Adipocyte (in vitro differentiated cells): Measurements from ENCODE around the gene ADAMTS2.

ENCODE experiments used
- DNase-seq: peaks from one replicate; pipeline ENCODE4 v3.0.0-alpha.2; 2015; ENCODE audit warnings: low read depth
- H3K27me3 ChIP-seq: replicated peaks from 2 replicates; pipeline ENCODE4 v1.7.0; 2013; ENCODE audit warnings: mild to moderate bottlenecking, low read length, moderate library complexity; ENCODE audit not compliant: control insufficient read depth, insufficient read depth
- H3K36me3 ChIP-seq: 2 replicates; pipeline ENCODE4 v1.7.0; 2013; ENCODE audit warnings: low read length, mild to moderate bottlenecking, moderate library complexity; ENCODE audit not compliant: control insufficient read depth, insufficient read depth, severe bottlenecking
- H3K4me1 ChIP-seq: 2 replicates; pipeline ENCODE4 v1.7.0; 2013; ENCODE audit warnings: mild to moderate bottlenecking, low read length, moderate library complexity; ENCODE audit not compliant: control insufficient read depth, insufficient read depth
- H3K4me3 ChIP-seq: 2 replicates; pipeline ENCODE4 v1.7.0; 2013; ENCODE audit warnings: mild to moderate bottlenecking, low read length, moderate library complexity
- H3K9ac ChIP-seq: 2 replicates; pipeline ENCODE4 v1.7.0; 2013; ENCODE audit warnings: mild to moderate bottlenecking, low read length, moderate library complexity
- H3K9me3 ChIP-seq: 2 replicates; pipeline ENCODE4 v1.7.0; 2013; ENCODE audit warnings: mild to moderate bottlenecking, low read length, moderate library complexity; ENCODE audit not compliant: control insufficient read depth

ADAMTS2 gene

DNA sequence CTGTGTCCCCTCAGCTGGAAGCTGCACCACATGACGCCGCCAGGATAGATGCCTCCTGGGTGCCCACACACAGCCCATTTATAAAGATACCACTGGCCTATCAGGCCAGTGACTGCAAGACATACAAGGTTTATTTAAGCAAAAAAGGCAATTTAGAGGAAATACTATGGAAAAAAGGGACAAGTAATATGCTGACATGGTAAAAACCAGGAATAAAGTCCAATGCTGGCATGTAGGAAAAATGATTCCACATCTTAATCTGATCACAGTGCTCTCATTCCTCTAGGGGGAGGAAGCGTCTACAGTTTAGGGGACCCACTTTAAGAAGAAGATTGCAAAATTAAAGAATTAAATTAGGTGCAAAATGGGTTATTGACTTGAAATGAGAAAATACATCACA, 205.0 kb downstream of the ADAMTS2 start:
- H3K36me3 ChIP-seq, result peaks cover 23% of the 10 kb centered on the region
- H3K4me1 ChIP-seq, result peaks cover 18% of the 10 kb centered on the region
- no peak overlapping the region for H3K4me3 ChIP-seq
- H3K9me3 ChIP-seq, result no peaks in the 10 kb centered on the region
- H3K9ac ChIP-seq, result no peak overlapping the region
- H3K27me3 ChIP-seq, result no peaks in the 10 kb centered on the region
- no peak for DNase-seq

GRCh38 chr5:179139936-179140235, 205.4 kb downstream of the ADAMTS2 start:
- H3K9me3 ChIP-seq, result no peaks in the 10 kb centered on the region
- no peak overlapping the region for H3K4me3 ChIP-seq
- DNase-seq, result no peak
- H3K4me1 ChIP-seq, result peaks cover 18% of the 10 kb centered on the region
- no peaks in the 10 kb centered on the region for H3K27me3 ChIP-seq
- H3K9ac ChIP-seq, result no peak overlapping the region
- peaks cover 26% of the 10 kb centered on the region for H3K36me3 ChIP-seq

GRCh38 chr5:179139111-179139935, 205.9 kb downstream of the ADAMTS2 start:
- Histone ChIP-seq H3K27me3 (no peaks in the 10 kb centered on the region), H3K4me1 (peaks cover 18% of the 10 kb centered on the region), H3K9me3 (no peaks in the 10 kb centered on the region), H3K9ac (no peak overlapping the region), H3K4me3 (no peak overlapping the region), H3K36me3 (peaks cover 26% of the 10 kb centered on the region)
- DNase-seq, result no peak

DNA sequence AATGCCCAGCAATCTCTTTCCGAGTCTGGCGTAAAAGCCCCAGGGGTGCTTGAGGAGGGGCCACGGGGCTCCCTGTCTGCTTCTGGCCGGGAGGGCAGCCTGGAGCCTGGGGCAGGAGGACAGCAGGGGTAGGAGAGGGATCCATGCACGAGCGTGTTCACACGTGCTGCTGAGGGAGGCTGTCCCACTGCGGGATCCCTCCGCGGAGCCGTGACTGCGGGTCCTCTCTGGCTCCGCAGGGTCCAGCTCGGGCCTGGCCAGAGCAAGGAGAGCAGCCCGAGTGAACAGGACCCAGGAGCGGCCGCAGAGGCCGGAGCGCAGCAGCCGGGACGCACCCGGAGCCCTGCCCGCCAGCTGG, 206.7 kb downstream of the ADAMTS2 start:
- no peak for DNase-seq
- Histone ChIP-seq H3K4me1 (peaks cover 14% of the 10 kb centered on the region), H3K9ac (no peak overlapping the region)

GRCh38 chr5:179137643-179138567, 207.4 kb downstream of the ADAMTS2 start:
- H3K4me1 ChIP-seq, result peaks cover 7% of the 10 kb centered on the region
- no peaks in the 10 kb centered on the region for H3K27me3 ChIP-seq
- H3K36me3 ChIP-seq, result peaks cover 30% of the 10 kb centered on the region
- no peaks in the 10 kb centered on the region for H3K9me3 ChIP-seq
- no peak overlapping the region for H3K4me3 ChIP-seq
- DNase-seq, result no peak
- no peak overlapping the region for H3K9ac ChIP-seq

More for the DNA sequence above, 206.7 kb downstream of the ADAMTS2 start:
- Histone ChIP-seq H3K36me3 (peaks cover 29% of the 10 kb centered on the region), H3K4me3 (no peak overlapping the region), H3K27me3 (no peaks in the 10 kb centered on the region), H3K9me3 (no peaks in the 10 kb centered on the region)

DNA sequence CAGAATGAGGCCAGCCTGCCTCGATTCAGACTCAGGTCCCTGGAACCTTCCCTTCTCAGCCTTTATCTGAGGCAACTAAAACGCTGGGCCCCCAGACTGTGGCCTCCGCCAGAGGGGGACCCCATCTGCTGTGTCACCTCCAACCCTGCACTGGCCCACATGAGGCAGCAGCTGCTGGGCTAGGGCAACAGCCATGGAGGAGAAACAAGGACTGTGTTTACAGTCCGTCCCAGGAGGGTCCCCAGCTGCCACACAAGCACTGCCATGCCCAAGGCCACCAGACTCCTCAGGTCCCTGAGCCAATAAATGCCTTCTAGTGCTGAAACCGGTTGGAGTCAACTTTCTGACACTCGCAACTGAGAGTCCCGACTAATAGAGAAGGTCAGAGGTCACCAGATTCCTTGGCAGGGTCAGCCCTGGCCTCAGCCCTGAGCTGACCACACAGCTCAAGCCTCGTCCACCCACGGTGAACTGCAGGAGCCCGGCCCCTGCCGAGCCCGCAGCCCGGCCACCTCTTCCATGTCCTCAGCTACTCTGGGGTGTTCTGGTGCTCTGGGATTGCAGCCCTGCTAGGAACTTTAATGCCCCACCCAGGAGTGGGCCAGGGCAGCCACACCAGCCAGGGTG, 208.1 kb downstream of the ADAMTS2 start:
- peaks cover under 1% of the 10 kb centered on the region for H3K4me1 ChIP-seq
- no peak for DNase-seq
- no peaks in the 10 kb centered on the region for H3K27me3 ChIP-seq
- peaks cover 37% of the 10 kb centered on the region for H3K36me3 ChIP-seq
- H3K9ac ChIP-seq, result no peak overlapping the region
- H3K9me3 ChIP-seq, result no peaks in the 10 kb centered on the region
- no peak overlapping the region for H3K4me3 ChIP-seq

GRCh38 chr5:179135441-179136215, 209.6 kb downstream of the ADAMTS2 start:
- Histone ChIP-seq H3K4me1 (no peaks in the 10 kb centered on the region), H3K9ac (no peak overlapping the region), H3K27me3 (no peaks in the 10 kb centered on the region), H3K9me3 (no peaks in the 10 kb centered on the region), H3K36me3 (peaks cover 49% of the 10 kb centered on the region), H3K4me3 (no peak overlapping the region)
- DNase-seq, result no peak

- H3K9ac ChIP-seq, result no peak overlapping the region
- H3K36me3 ChIP-seq, result peaks cover 55% of the 10 kb centered on the region
- H3K4me1 ChIP-seq, result no peaks in the 10 kb centered on the region
- no peaks in the 10 kb centered on the region for H3K27me3 ChIP-seq
- no peak for DNase-seq
- no peaks in the 10 kb centered on the region for H3K9me3 ChIP-seq
- no peak overlapping the region for H3K4me3 ChIP-seq
These were observed 210.3 kb downstream of the ADAMTS2 start for GRCh38 chr5:179135006-179135405.

DNA sequence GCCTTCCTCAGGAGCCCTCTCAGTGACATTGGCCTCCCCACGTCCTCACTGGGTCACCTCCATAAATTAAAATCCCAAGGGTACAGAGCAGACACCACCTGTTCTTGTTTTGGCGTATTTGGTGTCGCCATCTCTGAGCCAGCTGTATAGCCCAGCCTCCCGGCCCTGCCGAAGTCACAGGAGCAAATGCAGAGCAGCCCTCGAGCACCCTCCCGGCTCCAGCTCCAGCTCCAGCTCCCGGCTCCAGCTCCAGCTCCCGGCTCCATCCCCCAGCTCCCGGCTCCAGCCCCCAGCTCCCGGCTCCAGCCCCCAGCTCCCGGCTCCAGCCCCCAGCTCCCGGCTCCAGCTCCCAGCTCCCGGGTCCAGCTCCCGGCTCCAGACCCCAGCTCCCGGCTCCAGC, 210.8 kb downstream of the ADAMTS2 start:
- Histone ChIP-seq H3K4me3 (no peak overlapping the region), H3K9me3 (no peaks in the 10 kb centered on the region), H3K9ac (no peak overlapping the region), H3K4me1 (no peaks in the 10 kb centered on the region), H3K27me3 (no peaks in the 10 kb centered on the region), H3K36me3 (peaks cover 60% of the 10 kb centered on the region)
- no peak for DNase-seq

DNA sequence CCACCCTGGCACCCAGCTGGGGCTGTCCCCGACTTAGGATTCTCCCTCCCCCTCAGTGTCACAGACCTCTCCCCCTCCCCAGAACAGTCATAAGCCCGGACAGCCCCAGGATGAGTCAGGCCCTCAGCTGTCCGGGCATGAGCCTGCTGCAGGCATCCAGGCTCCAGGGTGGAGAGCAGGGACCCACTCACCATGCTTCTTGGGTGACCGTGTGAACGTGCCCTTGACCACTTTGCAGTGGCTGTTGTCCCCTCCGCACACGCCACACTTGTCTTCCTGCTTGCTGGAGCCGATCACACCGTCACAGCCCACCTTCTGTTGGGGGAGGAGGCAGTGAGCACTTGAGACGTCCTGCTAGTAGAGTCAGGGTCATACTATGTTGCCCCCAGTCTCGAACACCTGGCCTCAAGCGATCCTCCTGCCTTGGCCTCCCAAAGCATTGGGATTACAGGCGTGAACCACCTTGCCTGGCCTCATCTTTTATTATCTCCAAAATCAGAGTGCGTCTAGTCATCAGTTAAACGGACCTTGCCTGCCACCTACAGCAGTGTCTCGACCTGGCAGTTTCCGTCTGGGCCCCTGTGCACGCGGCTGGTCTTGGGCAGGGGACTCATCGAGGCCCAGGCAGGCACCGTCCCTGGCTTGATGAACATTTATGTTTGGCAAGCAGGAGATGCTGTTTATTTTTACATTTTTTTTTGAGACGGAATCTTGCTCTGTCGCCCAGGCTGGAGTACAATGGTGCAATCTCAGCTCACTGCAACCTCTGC, 212.5 kb downstream of the ADAMTS2 start:
- H3K9ac ChIP-seq, result no peak overlapping the region
- no peak overlapping the region for H3K4me3 ChIP-seq
- H3K9me3 ChIP-seq, result no peaks in the 10 kb centered on the region
- peaks cover 67% of the 10 kb centered on the region for H3K36me3 ChIP-seq
- no peaks in the 10 kb centered on the region for H3K27me3 ChIP-seq
- no peak for DNase-seq
- H3K4me1 ChIP-seq, result no peaks in the 10 kb centered on the region
